Smooth muscle cell of trachea (primary cell): ENCODE results near the gene SYNE2. TPM values are rescaled to one million over a fixed set of nuclear protein-coding genes. Genes with fewer than 3 reads are reported as not detected.

Experiments
- total RNA-seq: library from RNA; depleted of rRNA; stranded (reverse); fragments of >200 nt; gene quantifications from 2 replicates; pipeline ENCODE4 v1.2.1, GENCODE V29; 2014

Gene SYNE2, protein sequence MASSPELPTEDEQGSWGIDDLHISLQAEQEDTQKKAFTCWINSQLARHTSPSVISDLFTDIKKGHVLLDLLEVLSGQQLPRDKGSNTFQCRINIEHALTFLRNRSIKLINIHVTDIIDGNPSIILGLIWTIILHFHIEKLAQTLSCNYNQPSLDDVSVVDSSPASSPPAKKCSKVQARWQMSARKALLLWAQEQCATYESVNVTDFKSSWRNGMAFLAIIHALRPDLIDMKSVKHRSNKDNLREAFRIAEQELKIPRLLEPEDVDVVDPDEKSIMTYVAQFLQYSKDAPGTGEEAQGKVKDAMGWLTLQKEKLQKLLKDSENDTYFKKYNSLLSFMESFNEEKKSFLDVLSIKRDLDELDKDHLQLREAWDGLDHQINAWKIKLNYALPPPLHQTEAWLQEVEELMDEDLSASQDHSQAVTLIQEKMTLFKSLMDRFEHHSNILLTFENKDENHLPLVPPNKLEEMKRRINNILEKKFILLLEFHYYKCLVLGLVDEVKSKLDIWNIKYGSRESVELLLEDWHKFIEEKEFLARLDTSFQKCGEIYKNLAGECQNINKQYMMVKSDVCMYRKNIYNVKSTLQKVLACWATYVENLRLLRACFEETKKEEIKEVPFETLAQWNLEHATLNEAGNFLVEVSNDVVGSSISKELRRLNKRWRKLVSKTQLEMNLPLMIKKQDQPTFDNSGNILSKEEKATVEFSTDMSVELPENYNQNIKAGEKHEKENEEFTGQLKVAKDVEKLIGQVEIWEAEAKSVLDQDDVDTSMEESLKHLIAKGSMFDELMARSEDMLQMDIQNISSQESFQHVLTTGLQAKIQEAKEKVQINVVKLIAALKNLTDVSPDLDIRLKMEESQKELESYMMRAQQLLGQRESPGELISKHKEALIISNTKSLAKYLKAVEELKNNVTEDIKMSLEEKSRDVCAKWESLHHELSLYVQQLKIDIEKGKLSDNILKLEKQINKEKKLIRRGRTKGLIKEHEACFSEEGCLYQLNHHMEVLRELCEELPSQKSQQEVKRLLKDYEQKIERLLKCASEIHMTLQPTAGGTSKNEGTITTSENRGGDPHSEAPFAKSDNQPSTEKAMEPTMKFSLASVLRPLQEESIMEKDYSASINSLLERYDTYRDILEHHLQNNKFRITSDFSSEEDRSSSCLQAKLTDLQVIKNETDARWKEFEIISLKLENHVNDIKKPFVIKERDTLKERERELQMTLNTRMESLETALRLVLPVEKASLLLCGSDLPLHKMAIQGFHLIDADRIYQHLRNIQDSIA (N-terminal part only)
- 15.7 and 18.8 TPM in 2 replicates for total RNA-seq

DNA sequence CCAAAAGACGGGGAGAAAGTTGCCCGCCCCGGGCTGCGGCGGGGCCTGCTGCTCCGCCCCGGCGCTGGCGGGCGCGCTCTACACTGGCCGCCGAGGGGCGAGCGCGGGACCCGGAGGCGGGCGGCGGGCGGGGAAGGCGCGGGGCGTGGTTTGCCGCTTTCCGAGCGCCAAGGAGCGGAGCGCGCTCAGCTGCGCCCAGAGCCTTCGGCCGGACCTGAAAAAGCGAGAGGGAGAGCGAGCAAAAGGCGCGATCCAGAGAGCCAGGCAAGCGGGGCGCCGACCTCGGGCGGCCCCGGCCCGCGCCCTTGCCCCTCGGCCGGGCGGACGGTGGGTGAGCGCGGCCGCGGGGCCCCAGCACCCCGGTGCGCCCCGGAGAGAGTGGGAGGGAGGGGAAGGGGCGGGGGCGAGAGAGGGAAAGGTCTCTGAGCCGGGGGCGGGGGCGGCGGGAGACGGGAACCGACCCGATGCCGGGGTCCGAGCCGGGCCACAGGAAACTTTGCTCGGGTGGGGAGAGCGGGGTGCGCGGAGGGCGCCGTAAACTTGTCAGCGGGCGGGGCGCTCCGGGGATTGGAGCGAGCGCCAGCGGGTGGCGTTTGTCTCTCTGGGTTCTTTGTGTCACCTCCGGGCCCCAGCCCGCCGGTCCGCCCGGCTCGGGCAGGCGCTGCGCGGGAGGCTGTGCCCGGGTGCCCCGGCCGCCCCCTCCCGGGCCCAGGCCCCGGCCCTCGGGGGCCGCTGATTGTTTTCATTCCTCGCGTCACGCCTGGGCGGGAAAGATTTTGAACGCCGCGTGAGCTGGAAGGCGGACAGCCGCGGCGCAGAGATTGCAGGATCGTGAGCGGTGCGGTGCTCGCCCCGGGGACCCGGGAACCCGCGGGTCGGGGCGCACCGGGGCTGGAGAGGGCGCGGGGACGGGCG lies at the start of gene SYNE2:
SYNE2 (plus strand) TSS at position 188 of the 915 bp plus-strand sequence. CDS start 56,145 bp downstream, outside the sequence.

Other genes with a start within 250 kb of the SYNE2 start
- gene WDR89, start 211.1 kb upstream of the SYNE2 start, total RNA-seq, result 6.6 and 9.2 TPM in 2 replicates
- 35.6 and 39.0 TPM in 2 replicates for gene SGPP1, start 124.9 kb upstream of the SYNE2 start, total RNA-seq